HPDE6-E6E7 (cell line): ENCODE measurements around the gene C11orf91.

Experiments
- DNase-seq: peaks from one replicate; pipeline ENCODE4 v3.0.0; 2011; ENCODE audit warnings: missing footprints; ENCODE audit errors: extremely low spot score

C11orf91 gene

GRCh38 chr11:33651990-33652389 is 48.6 kb downstream of the C11orf91 start:
- no peak for DNase-seq

DNA sequence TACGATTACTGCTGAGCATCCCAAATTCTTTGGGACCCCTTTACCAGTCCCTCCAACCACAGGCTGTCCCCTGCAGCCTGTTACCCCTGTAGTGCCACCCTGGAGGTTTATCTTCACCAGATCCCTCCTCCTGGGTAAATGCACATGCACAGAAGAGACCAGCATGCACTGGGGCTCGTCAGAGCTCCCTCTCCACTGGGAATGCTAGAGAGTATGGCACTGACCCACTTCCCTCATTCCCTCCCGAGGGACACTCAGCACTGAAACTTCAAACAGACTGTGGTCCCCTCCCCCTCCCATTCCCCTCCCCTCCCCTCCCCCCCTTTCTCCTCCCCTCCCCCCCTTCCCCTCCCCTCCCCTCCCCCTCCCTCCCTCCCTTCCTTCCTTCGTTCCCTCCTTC is 49.1 kb downstream of the C11orf91 start:
- DNase-seq: no peak

GRCh38 chr11:33649944-33650343 is 50.7 kb downstream of the C11orf91 start:
- DNase-seq: no peak
